ENCODE data around the gene LYSMD1.
A peak's percentile ranks its signal among the peaks of the same experiment; 100 is the strongest.

The LYSMD1 gene

DNA sequence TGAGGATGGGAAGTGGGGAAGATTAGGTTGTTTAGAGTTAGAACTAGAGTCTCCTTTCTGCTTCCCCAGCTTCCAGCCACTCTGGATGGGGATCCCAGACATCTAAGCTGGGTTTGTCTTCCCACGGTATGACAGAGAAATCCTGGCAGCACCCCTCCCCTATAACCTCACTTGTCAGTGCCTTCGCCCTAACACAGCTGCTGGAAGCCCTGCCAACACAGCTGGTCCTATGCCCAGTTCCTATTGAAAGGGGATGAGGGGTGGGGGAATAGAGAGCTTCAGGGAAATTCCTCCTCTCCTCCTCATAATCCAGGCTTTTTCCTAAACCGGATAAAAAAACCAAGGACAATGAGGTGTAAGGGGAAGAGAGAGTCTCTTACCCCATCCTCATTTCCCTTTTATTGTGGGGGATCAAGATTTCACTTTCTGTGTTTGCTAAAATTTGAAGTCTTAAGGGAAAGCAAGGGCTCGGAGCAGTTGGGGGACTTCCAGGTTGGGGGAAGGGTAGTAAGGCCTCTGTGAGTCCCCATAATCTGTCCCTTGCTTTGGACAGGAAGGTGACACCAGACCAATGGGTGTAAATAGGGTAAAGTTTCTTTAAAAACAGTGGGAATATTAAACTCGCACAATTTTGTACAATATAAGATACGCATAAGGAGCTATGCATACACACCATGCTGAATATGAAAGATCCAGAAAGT, 9.5 kb upstream of the LYSMD1 start:
- no peak for DNase-seq

DNA sequence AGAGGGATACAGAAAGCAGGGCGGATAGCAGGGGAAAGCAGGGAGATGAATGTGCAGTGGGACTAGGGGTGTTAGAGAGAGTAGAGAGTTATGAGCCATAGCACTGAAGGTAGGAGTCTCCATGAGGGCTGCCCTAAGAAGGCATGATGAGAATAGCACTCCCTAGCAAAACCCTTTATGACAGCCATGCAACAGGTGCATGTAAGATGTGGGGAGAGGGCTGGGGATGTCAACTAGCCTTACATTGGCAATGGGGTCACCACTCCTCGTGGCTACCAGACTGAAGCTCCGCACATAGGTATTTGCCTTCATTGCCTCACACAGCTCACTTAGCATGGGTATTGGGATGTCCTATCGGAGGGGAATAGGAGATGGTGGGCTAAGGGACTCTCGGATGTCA, 5.5 kb upstream of the LYSMD1 start:
- DNase-seq, result no peak

DNA sequence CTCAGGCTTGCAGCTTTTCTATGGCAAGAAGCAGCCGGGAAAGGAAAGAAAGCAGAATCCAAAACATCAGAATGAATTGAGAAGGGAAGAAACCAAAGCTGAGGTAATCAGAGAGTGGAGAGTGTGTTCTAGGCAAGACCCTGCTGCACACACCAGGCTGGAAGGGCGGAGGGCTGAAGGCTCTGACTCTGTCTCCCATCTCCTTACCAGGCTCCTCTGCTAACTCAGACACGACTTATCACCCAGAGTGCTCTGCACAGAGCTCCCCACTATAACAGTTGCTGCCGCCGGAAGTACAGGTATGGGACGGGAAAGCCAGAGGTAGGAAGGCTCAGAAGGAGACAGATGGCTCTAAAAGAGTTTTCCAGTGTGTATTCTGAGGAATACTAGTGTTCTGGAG, 1.4 kb upstream of the LYSMD1 start:
- no peak for DNase-seq

DNA sequence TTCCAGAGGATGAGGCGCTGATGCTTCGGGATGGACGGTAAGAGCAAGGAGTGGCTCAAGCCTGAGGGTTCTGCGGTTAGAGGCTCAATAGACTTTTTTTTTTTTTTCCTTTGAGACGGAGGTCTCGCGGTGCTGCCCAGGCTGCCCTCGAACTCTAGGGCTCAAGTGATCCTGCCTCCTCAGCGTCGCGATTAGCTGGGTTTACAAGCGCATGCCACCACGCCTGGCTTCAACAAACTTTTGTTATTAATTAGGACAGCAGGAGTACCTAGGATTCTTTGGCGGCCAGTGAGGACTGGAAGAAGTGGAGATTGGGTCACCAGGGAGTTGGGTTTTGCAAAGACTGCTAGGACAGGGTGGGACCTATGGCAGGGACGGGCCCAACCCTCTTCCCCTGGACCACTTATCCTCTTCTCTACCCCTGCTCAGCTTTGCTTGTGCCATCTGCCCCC, 829 bp upstream of the LYSMD1 start:
- no peak for DNase-seq

DNA sequence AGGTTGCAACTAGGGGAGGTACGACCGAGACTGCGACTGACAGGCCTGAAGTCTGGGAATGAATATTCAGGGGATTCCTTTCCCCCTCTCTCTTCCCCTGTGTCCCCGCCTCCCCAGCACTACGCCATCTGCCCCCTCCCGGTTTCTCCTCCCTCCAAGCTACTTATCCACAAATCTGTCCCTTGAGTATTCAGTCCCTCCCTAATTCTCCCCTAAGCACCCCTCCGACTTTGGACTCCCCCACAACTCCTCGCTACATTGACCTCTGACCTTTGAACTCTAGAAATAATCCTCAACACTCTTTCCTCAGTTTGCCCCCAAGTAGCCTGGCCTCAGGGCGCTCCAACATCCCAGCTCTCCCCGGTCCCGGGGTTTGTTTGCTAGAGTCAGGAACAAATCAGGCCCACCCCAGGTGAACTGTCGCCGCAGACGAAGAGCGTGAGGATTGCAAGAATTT, 393 bp downstream of the LYSMD1 start:
- no peak for DNase-seq

DNA sequence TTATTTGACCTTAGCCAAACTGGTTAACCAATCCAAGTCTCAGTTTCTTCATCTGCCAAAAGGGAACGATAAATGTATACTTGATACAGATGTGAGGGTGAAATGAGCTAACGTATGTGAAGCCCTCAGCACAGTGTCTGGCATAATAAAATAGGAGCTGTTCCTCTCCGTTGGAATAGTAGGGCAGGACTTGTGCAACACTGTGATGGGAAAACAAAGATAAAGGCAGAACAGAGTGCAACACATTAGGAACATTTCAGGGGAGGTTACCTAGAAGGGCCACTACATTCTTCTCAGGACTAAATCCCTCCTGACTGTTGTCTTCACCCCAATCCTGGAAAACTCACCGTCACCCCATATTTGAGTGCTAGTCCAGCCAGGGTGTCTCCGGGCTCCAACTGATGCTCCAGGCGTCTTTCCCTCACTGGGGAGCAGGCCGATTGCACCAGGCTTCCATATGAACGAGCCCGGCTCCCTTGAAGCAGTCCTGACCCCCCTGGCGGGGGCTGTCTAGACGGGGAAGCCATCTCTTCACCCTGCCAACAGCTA, 896 bp downstream of the LYSMD1 start:
- DNase-seq, result no peak

DNA sequence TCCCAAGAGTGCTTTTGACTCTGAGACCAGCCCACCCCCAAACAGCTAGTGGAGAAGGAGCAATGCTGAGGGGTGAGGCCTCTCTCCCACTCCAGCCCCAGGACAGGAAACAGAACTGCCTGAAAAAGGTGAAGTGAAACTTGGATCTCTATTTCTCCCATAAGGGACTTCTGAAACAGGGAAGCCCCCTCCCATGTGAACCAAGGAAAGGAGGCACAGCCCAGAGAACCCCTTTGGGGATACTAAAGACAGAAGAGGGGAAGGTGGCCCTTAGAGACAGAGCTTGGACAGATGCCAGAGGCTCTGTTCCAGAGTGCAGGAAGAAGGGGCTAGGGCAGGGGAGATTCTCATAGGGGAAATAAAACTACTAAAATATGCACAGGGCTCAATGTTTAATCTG, 6.3 kb downstream of the LYSMD1 start:
- DNase-seq, result no peak

DNA sequence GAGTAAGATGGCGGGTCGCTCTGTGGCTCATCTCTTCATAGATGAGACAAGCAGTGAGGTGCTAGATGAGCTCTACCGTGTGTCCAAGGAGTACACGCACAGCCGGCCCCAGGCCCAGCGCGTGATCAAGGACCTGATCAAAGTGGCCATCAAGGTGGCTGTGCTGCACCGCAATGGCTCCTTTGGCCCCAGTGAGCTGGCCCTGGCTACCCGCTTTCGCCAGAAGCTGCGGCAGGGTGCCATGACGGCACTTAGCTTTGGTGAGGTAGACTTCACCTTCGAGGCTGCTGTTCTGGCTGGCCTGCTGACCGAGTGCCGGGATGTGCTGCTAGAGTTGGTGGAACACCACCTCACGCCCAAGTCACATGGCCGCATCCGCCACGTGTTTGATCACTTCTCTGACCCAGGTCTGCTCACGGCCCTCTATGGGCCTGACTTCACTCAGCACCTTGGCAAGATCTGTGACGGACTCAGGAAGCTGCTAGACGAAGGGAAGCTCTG, 6.9 kb downstream of the LYSMD1 start:
- DNase-seq, result no peak

DNA sequence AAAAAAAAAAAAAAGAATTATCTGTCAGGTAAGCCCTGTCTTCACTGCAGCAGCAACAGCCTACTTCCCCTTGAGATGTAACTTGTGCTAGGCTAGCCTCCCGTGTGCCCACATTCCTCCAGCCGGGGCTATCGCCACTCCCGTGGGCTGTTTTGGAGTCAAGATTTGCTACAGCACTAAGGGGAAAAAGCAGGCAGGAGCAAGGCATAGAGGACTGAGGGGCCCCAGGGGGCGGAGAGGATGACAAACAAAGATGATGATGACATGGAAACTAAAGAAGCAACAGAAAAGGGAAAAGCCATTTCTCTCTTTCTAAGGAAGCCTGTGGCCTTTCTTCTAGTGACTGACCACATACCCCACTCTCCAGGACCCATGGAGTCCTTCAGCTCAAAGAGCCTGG, 7.4 kb downstream of the LYSMD1 start:
- DNase-seq, result no peak

DNA sequence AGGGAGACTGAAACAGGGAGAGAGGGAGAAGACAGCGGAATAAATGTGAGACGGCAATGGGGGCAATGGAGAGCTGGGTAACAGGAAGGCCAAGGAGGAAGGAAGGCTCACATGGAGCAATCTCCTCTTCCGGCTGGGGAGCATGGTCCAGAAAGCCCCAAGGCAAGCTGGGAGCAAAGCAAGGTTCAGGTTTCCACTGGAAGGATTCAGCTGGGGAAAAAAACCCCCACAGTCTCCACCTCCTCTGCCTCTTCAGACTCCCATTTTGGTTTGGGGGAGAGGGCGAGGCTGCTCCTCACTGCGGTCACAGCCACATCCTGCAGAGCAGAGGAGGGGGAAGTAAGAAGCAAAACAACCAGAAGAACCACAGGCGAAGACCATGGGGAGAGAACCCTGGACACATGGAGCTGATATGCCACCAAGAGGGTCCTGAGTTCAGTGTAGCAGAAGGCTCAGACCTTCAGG, 8.6 kb downstream of the LYSMD1 start:
- DNase-seq, result no peak

DNA sequence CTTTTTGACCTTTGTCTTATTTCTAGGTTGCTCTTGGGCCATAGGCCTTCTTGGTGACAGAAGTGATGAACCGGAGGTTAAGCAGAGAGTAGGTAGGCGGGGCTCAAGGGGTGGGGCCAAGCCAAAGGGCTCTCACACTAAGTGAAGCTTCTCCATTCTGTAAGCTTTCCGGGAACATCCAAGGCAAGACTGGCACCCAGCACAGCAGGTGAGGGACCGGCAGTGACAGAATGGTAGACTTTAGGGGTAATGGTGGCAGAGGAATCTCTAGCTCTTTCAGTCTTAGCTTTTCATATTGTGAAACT, 9.2 kb downstream of the LYSMD1 start, which contains the start of gene TNFAIP8L2:
TSS of gene TNFAIP8L2 (plus strand) at position 135 of the 305 bp plus-strand sequence. CDS start 2,049 bp downstream, outside the sequence.
- no peak for DNase-seq

DNA sequence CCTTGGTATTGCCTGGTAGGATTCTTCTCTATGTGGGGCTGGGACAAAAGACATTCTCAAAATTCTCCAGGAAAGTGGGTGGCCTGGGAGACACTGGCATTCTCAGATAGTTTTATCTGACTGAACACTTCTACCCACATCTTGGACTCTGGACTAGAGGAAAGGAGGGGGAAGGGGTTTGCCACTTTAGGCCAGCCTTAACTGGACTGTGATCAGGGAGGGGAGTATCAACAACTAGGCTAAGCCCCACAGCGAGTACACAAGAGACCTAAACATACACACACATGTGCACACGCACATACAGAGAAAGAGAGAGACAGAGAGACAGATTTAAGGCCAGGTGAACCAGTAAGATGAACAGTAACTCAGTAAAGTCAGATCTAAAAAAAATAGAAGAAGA, 18.0 kb downstream of the LYSMD1 start:
- DNase-seq, result no peak

DNA sequence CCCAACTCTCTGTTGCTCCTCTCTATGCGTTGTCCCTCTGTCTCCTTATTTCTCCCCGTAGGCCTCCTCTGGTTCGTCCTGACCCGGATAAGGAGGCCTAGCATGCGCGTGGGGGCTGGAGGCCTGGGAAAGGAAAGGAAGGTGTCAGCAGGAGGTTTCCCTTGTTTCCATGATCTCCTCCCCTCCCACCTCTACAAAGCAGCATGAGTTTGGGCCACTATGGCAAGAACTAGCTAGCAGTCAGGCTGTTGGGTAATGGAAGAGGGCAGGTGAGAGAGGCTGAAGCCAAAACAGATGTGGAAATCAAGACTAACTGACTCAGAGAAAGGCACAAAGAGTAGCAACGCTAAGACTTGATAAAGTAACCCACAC, 18.6 kb downstream of the LYSMD1 start:
- no peak for DNase-seq

DNA sequence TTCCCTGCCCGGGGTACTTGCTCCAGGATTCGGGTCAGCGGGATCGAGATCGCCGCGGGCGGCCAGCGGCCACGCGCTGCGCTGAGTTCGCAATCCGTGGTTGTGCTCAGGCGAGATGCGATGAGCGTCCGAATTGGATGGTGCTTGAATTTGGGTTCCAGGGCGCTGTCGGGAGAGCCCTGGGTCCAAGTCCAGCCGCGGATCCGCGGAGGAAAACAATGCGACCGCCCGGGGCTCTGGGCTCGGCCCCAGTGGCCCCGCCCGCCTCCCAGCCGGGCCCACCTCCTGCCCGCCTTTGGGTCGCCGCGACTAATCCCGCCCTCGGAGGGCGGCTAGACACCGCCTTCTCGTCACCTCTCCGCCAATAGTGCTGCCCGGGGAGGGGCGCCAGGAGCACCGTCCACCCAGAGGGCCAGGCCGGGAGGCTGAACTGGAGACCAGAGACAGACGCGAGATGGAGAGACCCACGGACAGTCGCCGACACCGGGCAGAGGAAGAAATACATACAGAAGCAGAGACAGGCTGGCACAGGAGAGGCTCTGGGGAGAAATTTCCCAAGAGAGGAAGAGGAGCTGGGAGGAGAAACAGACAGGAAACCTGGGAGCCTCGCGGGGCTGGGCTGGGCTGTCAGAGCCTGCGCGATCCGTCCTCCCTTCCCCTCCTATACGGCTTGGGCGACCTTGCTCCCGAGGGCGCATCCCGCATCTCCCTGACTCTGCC, 19.1 kb downstream of the LYSMD1 start, which contains the start of gene SEMA6C:
TSS of gene SEMA6C (minus strand) at position 220 of the 720 bp plus-strand sequence. CDS start 4,010 bp downstream, outside the sequence.
- peak; percentile 59 for DNase-seq

DNA sequence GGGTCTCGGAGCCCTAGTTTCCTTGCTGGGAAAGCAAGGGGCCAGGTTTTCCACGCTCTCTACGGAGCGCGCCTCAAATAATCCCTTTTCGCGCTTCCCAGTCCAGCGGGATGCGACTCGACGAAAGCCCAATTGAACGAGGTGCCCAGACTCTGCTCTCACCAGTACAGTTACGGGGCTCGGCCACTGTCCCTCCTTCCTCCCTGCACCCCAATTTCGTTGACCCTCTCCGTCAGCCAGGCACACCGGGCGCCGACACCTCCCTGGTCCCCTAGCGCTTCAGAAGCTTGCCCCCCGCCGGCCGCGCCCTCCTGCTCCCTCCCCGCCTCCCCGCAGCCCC, 19.7 kb downstream of the LYSMD1 start:
- no peak for DNase-seq

DNA sequence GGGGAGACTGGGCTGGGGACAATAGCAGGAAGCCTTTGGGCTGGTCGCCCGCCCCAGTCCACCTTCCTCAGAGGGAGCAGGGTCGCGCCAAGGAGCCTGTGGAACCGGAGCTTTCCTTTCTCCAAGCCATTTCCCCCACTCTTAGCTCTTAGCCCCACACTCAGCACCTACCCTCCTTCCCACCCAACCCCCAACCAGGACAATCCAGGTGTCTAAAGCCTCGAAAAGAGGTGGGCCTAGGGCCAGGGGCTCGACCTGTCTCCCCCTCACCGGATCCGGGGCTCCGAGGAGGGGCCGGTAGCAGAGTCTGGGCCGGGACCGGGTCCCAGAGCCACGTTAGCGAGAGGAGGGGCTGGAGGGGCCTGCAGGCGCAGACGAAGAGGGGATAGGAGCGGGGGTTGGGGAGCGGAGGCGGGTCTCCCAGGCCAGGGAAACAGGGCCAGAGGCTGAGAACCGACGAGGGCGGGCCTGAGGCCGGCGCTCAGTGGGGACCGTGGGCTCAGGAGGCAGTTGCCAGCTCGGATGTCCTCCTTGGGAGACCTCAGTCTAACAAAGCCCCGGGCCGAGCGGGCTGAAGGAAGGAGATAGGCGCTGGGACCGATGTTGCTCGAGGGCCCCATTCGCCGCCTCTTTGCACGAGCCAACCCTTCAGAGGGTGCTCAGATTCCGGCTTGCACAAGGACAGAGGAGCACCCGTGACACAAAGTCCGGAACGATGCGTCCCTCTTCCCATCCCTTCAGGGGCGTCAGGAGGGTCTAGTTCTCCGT, 20.2 kb downstream of the LYSMD1 start:
- no peak for DNase-seq

DNA sequence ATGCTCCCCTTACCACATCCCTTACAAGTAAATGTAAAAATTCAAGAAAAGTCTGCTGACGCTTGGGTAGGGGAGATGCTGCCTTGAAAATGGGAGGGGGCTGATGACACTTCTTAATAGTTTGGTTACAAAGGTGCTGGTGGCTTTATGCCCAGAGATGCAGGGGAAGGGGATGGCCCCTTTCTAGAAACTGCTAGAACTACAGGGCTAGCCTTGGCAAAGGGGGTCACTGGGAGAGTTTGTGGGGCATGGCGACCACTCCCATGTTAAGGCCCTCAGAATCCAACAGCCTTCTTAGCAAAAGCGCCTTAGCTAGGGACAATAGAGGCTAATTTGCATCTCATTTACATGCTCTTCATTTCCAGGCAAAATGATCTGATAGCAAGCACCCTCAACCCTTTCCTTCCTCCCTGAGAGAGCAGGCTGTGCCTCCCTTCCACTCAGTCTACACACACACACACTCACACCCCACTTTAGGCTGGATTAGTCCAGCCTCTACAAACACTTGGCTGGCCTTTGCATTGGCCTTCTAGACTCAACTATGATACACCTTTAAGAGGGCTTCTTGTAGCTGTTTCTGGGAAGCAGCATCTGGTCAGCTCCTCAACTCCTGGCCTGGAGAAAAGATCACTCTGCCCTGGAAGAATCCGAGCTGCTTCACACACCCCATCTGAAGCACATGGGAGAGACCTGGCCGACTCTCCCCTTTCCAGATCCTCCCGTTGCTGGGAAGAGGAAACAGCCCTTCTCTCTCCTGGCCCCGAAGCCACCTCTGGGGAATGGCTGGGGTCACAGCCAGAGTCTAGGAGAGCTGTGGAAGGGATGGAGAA, 21.0 kb downstream of the LYSMD1 start:
- DNase-seq, result no peak

DNA sequence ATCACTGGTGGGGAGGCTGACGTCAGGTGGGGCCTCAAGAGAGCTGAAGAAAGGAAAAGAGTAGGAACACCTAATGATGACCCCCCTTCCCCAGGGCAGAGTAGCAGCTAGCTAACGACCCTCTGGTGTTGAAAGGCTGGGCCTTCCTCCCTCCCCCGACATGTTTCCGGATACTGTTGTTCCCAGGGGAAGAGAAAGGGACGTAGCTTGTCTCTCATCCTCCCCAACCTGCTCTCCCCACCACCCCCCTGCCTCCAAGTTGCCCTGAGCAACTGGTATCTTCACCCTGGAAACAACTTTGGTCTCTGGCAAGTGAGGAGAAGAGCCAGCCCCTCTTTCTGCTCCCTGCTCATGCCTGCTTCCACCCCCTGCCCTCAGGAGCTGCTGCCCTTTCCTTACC, 21.7 kb downstream of the LYSMD1 start:
- no peak for DNase-seq

DNA sequence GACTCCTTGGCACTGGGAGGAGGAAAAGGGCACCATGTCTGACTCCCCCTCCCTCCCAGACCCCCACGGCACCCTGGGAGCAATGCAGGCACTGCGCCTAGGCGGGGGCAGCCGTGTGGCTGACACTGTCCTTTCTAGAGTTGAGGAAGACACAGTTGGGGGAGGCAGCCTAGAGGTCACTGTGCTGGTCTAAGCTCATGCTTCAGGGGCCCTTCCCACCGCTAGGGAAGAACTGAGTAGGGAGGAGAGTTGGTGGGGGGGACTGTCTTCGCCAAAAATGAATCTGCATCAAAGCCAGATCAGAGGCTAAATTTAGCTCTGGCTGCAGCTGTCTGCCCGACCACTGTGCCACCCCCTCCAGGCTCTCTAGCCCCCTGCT, 22.7 kb downstream of the LYSMD1 start:
- DNase-seq, result no peak

DNA sequence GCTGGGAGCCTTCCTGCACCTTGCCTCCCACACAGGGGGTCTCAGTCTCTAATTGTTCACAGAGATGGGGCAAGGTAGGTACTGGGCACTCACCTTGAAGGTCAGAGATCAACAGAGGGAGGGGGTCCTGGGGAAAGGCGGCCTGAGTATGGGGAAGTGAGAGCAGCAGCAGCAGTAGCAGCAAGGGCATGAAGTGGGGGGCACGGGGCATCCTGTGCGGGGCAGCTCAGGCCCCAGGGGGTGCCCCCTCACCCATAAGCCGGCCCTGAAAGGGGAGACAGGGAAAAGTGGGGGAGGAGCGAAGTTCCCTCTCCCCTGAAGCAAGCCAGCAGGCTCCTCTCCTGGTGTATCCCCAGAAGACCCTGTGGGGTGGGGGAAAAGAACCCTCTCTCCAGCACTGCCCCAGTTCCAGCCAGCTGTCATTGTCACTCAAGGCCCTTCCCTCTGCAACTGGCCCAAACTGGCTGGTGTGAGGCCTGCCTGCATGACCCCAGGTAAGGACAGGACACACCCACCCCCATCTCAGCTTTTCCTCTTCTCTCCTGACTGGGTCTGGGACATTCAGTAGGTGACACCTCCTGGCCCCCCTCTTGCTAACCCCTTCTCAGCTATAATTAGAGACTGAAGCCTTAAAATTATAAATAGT, 23.2 kb downstream of the LYSMD1 start:
- no peak for DNase-seq

DNA sequence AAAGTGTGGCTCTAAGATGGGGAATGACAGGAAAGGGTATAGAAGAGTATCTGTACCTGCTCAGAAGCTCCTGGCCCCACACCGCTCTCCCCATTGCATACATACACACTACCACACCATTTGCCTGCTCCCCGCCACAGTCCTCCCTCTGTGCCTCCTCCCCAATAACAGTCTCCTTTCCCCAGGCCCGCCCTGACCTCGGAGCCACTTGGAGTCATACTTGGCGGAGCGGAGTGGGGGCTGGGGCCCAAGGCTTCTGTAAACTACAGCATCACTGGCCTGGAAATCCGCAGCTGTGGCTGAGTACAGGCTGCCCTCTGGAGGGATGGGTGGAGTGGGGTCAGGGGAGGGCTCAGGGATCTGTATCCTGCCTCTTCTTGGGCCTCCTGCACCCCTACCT, 27.9 kb downstream of the LYSMD1 start:
- DNase-seq, result no peak
